ENCODE measurements around the gene CHD2.

DNA sequence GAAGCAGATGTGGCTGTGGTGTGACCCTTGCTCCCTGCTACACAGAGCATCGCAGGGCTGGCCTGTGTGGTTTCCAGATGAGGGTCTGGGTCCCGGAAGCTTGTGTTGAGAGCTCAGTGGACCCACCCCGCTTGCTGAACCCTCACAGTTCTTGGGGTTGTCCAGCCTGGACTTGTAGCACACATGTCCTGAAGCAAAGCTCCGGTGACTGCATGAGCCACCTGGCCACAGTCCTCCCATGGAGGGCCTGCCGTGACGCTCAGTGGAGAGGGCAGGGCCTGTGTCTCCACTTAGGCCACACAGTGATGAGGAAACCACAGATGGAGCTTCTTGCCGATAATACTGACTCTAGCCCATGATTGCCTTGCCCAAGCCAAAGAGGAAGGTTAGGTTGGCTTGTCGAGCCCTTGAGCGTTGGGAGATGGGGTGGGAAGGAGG lies 126.3 kb downstream of the CHD2 start:
- TF ChIP-seq, protein P1, sequence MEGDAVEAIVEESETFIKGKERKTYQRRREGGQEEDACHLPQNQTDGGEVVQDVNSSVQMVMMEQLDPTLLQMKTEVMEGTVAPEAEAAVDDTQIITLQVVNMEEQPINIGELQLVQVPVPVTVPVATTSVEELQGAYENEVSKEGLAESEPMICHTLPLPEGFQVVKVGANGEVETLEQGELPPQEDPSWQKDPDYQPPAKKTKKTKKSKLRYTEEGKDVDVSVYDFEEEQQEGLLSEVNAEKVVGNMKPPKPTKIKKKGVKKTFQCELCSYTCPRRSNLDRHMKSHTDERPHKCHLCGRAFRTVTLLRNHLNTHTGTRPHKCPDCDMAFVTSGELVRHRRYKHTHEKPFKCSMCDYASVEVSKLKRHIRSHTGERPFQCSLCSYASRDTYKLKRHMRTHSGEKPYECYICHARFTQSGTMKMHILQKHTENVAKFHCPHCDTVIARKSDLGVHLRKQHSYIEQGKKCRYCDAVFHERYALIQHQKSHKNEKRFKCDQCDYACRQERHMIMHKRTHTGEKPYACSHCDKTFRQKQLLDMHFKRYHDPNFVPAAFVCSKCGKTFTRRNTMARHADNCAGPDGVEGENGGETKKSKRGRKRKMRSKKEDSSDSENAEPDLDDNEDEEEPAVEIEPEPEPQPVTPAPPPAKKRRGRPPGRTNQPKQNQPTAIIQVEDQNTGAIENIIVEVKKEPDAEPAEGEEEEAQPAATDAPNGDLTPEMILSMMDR (IDR thresholded peaks at IDR 0.05 in 4 of 5, conservative IDR thresholded peaks at IDR 0.05 in 1 of 5), result no peak
- TF ChIP-seq POLR2A (IDR thresholded peaks at IDR 0.05), result no peak
